Measurements from ENCODE around the gene VPREB3. TPM values are rescaled to one million over a fixed set of nuclear protein-coding genes. Genes with fewer than 3 reads are reported as not detected.

The VPREB3 gene
- total RNA-seq, 1 donor from 2014 or later = not detected

DNA sequence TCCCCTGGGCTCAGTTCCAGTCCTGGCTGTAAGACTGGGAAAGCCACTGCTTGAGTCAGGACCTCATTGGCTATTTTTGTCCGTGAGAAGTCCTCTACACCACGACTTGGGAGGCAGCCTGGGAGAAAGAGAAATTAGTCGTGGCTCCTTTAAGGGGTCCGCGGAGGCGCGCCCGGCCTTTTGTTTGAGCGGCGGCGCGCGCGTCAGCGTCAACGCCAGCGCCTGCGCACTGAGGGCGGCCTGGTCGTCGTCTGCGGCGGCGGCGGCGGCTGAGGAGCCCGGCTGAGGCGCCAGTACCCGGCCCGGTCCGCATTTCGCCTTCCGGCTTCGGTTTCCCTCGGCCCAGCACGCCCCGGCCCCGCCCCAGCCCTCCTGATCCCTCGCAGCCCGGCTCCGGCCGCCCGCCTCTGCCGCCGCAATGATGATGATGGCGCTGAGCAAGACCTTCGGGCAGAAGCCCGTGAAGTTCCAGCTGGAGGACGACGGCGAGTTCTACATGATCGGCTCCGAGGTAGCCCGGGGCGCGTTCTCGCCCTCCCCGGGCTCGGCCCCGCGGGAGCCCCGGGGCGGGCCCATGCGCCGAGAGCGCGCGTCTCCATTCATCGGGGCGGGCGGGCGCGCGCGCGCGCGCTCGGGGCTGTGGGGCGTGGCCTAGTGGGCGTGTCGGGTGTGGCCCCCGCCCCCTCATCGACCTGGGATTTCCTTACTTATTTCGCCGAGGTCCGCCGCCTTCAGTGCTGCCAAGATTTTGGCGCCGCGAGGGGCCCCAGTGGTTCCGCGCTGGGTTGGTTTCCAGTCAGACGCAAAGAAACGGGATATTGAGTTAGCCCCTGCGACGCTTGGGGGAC is 32.8 kb upstream of the VPREB3 start, which contains the start of gene SMARCB1:
Gene SMARCB1 (plus strand): TSS at position 215 of the 848 bp plus-strand sequence. CDS start 204 bp downstream, at position 419.
- Mint-ChIP-seq H3K4me1 (ENCODE audit: low read depth, unreplicated experiment) (peaks cover 26% of the 10 kb centered on the region), H3K36me3 (ENCODE audit: unreplicated experiment) (no peaks in the 10 kb centered on the region), H3K9me3 (ENCODE audit: unreplicated experiment) (peaks cover 8% of the 10 kb centered on the region), H3K4me3 (ENCODE audit: unreplicated experiment) (peak within 1 kb of the TSS; percentile 96), H3K27ac (ENCODE audit: unreplicated experiment) (peak within 1 kb of the TSS; percentile 95), H3K27me3 (ENCODE audit: unreplicated experiment) (peaks cover 2% of the 10 kb centered on the region)
- DNase-seq = peak; percentile 91
- TF ChIP-seq, protein P1, sequence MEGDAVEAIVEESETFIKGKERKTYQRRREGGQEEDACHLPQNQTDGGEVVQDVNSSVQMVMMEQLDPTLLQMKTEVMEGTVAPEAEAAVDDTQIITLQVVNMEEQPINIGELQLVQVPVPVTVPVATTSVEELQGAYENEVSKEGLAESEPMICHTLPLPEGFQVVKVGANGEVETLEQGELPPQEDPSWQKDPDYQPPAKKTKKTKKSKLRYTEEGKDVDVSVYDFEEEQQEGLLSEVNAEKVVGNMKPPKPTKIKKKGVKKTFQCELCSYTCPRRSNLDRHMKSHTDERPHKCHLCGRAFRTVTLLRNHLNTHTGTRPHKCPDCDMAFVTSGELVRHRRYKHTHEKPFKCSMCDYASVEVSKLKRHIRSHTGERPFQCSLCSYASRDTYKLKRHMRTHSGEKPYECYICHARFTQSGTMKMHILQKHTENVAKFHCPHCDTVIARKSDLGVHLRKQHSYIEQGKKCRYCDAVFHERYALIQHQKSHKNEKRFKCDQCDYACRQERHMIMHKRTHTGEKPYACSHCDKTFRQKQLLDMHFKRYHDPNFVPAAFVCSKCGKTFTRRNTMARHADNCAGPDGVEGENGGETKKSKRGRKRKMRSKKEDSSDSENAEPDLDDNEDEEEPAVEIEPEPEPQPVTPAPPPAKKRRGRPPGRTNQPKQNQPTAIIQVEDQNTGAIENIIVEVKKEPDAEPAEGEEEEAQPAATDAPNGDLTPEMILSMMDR (IDR thresholded peaks at IDR 0.05; ENCODE audit: partially characterized antibody, unreplicated experiment) = no peak

DNA sequence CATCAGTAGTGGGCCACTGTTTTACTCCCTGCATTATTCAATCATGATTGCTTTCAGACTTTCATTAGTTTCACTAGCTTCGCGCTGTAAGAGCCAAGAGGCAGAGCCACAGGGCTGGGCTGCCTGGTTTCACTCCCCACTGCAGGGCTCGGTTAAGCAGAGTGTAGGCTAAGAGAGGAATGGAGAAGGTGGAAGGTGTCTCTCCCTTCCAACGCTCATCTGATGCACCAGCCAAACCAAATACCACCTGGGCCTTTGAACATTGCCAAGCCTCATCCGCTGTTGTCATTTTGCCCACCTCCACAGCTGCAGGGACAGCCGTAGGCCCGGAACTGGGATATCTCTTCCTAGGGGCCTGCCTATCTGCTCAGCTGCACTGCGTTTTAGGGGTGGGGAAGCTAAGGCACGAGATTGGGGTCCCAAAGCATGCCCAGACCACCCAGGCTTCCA is 32.1 kb upstream of the VPREB3 start:
- H3K27ac Mint-ChIP-seq (ENCODE audit: unreplicated experiment) = peak overlapping the region; percentile 92
- peak; percentile 13 for DNase-seq

DNA sequence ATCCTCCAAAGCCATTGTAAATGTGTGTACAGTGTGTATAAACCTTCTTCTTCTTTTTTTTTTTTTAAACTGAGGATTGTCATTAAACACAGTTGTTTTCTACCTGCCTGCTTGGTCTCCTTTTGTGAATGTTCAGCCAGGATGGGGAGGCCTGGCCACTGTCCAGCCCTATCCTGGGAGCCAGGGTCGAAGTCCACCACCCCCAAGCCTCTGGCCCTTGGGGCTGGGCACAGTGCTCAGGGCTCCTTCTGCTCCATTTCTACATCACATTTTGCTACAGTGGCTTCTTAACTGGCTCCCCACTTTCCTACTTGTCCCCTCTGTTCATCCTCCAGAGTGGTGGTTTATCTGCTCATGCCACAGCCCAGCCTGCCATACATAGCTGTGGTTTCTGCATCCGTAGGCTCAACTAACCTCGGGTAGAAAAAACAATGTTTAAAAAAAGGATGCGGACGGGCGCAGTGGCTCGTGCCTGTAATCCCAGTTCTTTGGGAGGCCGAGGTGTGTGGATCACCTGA is 30.0 kb upstream of the VPREB3 start:
- DNase-seq = no peak
- TF ChIP-seq, protein P1 (IDR thresholded peaks at IDR 0.05; ENCODE audit: partially characterized antibody, unreplicated experiment) = no peak
- Mint-ChIP-seq H3K36me3 (ENCODE audit: unreplicated experiment) (peaks cover 3% of the 10 kb centered on the region), H3K4me1 (ENCODE audit: low read depth, unreplicated experiment) (peaks cover 14% of the 10 kb centered on the region), H3K27ac (ENCODE audit: unreplicated experiment) (no peak overlapping the region), H3K4me3 (ENCODE audit: unreplicated experiment) (no peak overlapping the region), H3K27me3 (ENCODE audit: unreplicated experiment) (peaks cover 12% of the 10 kb centered on the region), H3K9me3 (ENCODE audit: unreplicated experiment) (peaks cover 7% of the 10 kb centered on the region)

More for the DNA sequence above, 32.1 kb upstream of the VPREB3 start:
- Mint-ChIP-seq H3K27me3 (ENCODE audit: unreplicated experiment) (peaks cover 4% of the 10 kb centered on the region), H3K36me3 (ENCODE audit: unreplicated experiment) (no peaks in the 10 kb centered on the region), H3K9me3 (ENCODE audit: unreplicated experiment) (peaks cover 6% of the 10 kb centered on the region), H3K4me1 (ENCODE audit: low read depth, unreplicated experiment) (peaks cover 22% of the 10 kb centered on the region), H3K4me3 (ENCODE audit: unreplicated experiment) (peak overlapping the region; percentile 84)
- TF ChIP-seq, protein P1 (IDR thresholded peaks at IDR 0.05; ENCODE audit: partially characterized antibody, unreplicated experiment) = no peak

DNA sequence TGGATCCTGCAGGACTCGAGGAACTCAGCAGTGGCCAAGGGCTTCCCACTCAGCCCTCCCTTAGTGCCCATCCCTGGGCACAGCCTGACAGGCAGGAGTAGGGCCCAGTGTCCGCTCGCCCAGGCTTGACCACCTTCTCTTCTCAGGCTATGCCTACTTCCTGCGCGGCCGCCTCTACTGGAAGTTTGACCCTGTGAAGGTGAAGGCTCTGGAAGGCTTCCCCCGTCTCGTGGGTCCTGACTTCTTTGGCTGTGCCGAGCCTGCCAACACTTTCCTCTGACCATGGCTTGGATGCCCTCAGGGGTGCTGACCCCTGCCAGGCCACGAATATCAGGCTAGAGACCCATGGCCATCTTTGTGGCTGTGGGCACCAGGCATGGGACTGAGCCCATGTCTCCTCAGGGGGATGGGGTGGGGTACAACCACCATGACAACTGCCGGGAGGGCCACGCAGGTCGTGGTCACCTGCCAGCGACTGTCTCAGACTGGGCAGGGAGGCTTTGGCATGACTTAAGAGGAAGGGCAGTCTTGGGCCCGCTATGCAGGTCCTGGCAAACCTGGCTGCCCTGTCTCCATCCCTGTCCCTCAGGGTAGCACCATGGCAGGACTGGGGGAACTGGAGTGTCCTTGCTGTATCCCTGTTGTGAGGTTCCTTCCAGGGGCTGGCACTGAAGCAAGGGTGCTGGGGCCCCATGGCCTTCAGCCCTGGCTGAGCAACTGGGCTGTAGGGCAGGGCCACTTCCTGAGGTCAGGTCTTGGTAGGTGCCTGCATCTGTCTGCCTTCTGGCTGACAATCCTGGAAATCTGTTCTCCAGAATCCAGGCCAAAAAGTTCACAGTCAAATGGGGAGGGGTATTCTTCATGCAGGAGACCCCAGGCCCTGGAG is 29.3 kb upstream of the VPREB3 start:
- DNase-seq = no peak
- Mint-ChIP-seq H3K36me3 (ENCODE audit: unreplicated experiment) (peaks cover 3% of the 10 kb centered on the region), H3K4me1 (ENCODE audit: low read depth, unreplicated experiment) (peaks cover 12% of the 10 kb centered on the region), H3K9me3 (ENCODE audit: unreplicated experiment) (peaks cover 7% of the 10 kb centered on the region), H3K27ac (ENCODE audit: unreplicated experiment) (no peak overlapping the region), H3K4me3 (ENCODE audit: unreplicated experiment) (no peak overlapping the region), H3K27me3 (ENCODE audit: unreplicated experiment) (peaks cover 12% of the 10 kb centered on the region)
- TF ChIP-seq, protein P1 (IDR thresholded peaks at IDR 0.05; ENCODE audit: partially characterized antibody, unreplicated experiment) = no peak

All from glutamatergic neuron (in vitro differentiated cells).